Endothelial cell of umbilical vein (primary cell): ENCODE data around the gene UBTD1. TPM values are rescaled to one million over a fixed set of nuclear protein-coding genes. Genes with fewer than 3 reads are reported as not detected.

Source experiments
- BruUV-seq: library from RNA; stranded (reverse); fragments of 400-500 nt; replicated peaks from 2 replicates; lab custom pipeline; 2021; lab: Mats Ljungman, UMichigan
- CTCF ChIA-PET: fragments of 300-600, 350-600 bp; sonication (Branson Sonifier 250); formaldehyde crosslinking; loops from one replicate; lab custom pipeline; 2021; ENCODE audit warnings: antibody characterized with exemption, inconsistent platforms; lab: Charles Lee
- POLR2A ChIA-PET: fragments of 300-600, 350-600 bp; sonication (Branson Sonifier 250); formaldehyde crosslinking; loops from one replicate; lab custom pipeline; 2021; ENCODE audit warnings: antibody characterized with exemption, inconsistent platforms; lab: Charles Lee
- DNase-seq: peaks from one replicate; pipeline ENCODE4 v3.0.0-alpha.2; 2011; ENCODE audit warnings: low read depth, low spot score
- FAIRE-seq: peaks from 2 replicates; lab custom pipeline; 2011; peaks lifted over from hg19 to GRCh38; lab: Jason Lieb, UNC
- H2AFZ ChIP-seq: 2 replicates; pipeline ENCODE4 v1.6.0; 2012; ENCODE audit warnings: low read depth, low read length, control low read depth, inconsistent platforms
- H3K27ac ChIP-seq: 2 replicates; pipeline ENCODE4 v1.5.1; 2011; ENCODE audit warnings: low read depth, mild to moderate bottlenecking, control low read depth, low read length, moderate library complexity; ENCODE audit not compliant: insufficient read depth
- H3K27me3 ChIP-seq, 2 experiments: 2 replicates each; pipeline versions ENCODE4 v1.6.0 to v1.6.1; 2011; ENCODE audit warnings: low read length in 2 of 2, mixed read lengths in 1 of 2; ENCODE audit not compliant: control insufficient read depth in 2 of 2, insufficient read depth in 2 of 2
- H3K36me3 ChIP-seq, 2 experiments: 2 replicates in 1 of 2; 3 replicates in 1 of 2; pipeline ENCODE4 v1.5.1; 2011; ENCODE audit warnings: low read length in 2 of 2, mild to moderate bottlenecking in 1 of 2, moderate library complexity in 1 of 2; ENCODE audit not compliant: control insufficient read depth in 2 of 2, insufficient read depth in 2 of 2; ENCODE audit errors: extremely low read depth in 1 of 2
- H3K4me1 ChIP-seq: 3 replicates; pipeline ENCODE4 v1.5.1; 2011; ENCODE audit warnings: mild to moderate bottlenecking, low read length; ENCODE audit not compliant: control insufficient read depth, insufficient read depth; ENCODE audit errors: extremely low read depth
- H3K4me2 ChIP-seq: 2 replicates; pipeline ENCODE4 v1.6.1; 2011; ENCODE audit warnings: low read length, control low read depth, mixed read lengths; ENCODE audit not compliant: insufficient read depth
- H3K4me3 ChIP-seq, 3 experiments: fragments of 200-600 bp in 1 of 3; sonication (generic), shearing (Covaris generic) in 1 of 3; replicated peaks in 1 of 3; 2 replicates each; pipeline ENCODE4 v1.5.1; 2011 to 2016; ENCODE audit warnings: control low read depth in 3 of 3, low read length in 3 of 3, mild to moderate bottlenecking in 2 of 3, inconsistent platforms in 1 of 3, low read depth in 1 of 3, moderate library complexity in 1 of 3; ENCODE audit not compliant: insufficient read depth in 1 of 3
- H3K79me2 ChIP-seq: 2 replicates; pipeline ENCODE4 v1.6.0; 2012; ENCODE audit warnings: low read length, inconsistent platforms; ENCODE audit not compliant: control insufficient read depth, insufficient read depth
- H3K9ac ChIP-seq: replicated peaks from 2 replicates; pipeline ENCODE3; 2011; ENCODE audit warnings: low read length, control low read depth; ENCODE audit not compliant: insufficient read depth; ENCODE audit errors: extremely low read depth
- H3K9me1 ChIP-seq: replicated peaks from 3 replicates; pipeline ENCODE4 v1.6.0; 2011; ENCODE audit warnings: mild to moderate bottlenecking, low read length; ENCODE audit not compliant: control insufficient read depth, insufficient read depth; ENCODE audit errors: extremely low read depth
- H3K9me3 ChIP-seq: replicated peaks from 2 replicates; pipeline ENCODE4 v1.5.1; 2012; ENCODE audit warnings: low read length, inconsistent platforms; ENCODE audit not compliant: control insufficient read depth, insufficient read depth
- H4K20me1 ChIP-seq: replicated peaks from 2 replicates; pipeline ENCODE3; 2011; ENCODE audit warnings: mild to moderate bottlenecking, low read length; ENCODE audit not compliant: control insufficient read depth, insufficient read depth; ENCODE audit errors: extremely low read depth
- EZH2 ChIP-seq: IDR thresholded peaks from 2 replicates; pipeline ENCODE4 v1.6.1; 2012; ENCODE audit warnings: borderline replicate concordance, low read depth, mild to moderate bottlenecking, moderate library complexity, low read length, inconsistent platforms; ENCODE audit not compliant: severe bottlenecking
- FOS ChIP-seq: IDR thresholded peaks from 2 replicates; pipeline ENCODE4 v1.6.1; 2011; ENCODE audit warnings: mild to moderate bottlenecking, low read length, moderate library complexity, borderline replicate concordance; ENCODE audit not compliant: insufficient read depth
- GATA2 ChIP-seq: IDR thresholded peaks from 2 replicates; pipeline ENCODE4 v1.7.0; 2011; ENCODE audit warnings: low read depth, mild to moderate bottlenecking, moderate library complexity, mixed read lengths, low read length; ENCODE audit not compliant: insufficient read length, insufficient read depth
- JUN ChIP-seq: IDR thresholded peaks from 2 replicates; pipeline ENCODE4 v1.6.1; 2011; ENCODE audit warnings: borderline replicate concordance, low read depth; ENCODE audit not compliant: insufficient read length, insufficient read depth
- MYC ChIP-seq: IDR thresholded peaks from one replicate; pipeline ENCODE4 v1.6.1; 2011; ENCODE audit warnings: mild to moderate bottlenecking, low read depth, low read length
- POLR2A ChIP-seq: IDR thresholded peaks from 2 replicates; pipeline ENCODE4 v1.6.1; 2012; ENCODE audit warnings: low read depth, mild to moderate bottlenecking, control low read depth, low read length
- POLR2AphosphoS5 ChIP-seq: IDR thresholded peaks from 2 replicates; pipeline ENCODE4 v1.6.1; 2012; ENCODE audit warnings: low read depth, mild to moderate bottlenecking, control low read depth, low read length, moderate library complexity; ENCODE audit not compliant: insufficient read depth
- dilution Hi-C: fragments of 300-500 bp; cut with MboI; formaldehyde crosslinking; loops from one replicate; pipeline ENCODE4 v1.15.0; 2019; ENCODE audit warnings: low sequenced_read_pairs; ENCODE audit not compliant: extremely low pct_ligation_motif_present
- intact Hi-C: fragments of 100-400 bp; cut with micrococcal nuclease; formaldehyde crosslinking; loops from one replicate; pipeline ENCODE4 v1.10.0; 2022
- polyA plus RNA-seq, 4 experiments: library from polyadenylated mRNA; depleted of rRNA in 3 of 4; stranded (reverse) in 3 of 4; unstranded in 1 of 4; fragments of >200 nt; gene quantifications; 2 replicates each; pipeline versions ENCODE4 v1.2.1 to v1.2.3, GENCODE V29; 2011 to 2012; ENCODE audit warnings: missing spikeins in 1 of 4
- total RNA-seq: library from RNA; stranded (reverse); gene quantifications from 2 replicates; pipeline ENCODE4 v1.2.3, GENCODE V29; 2021
- TF ChIP-seq, protein P1 (sequence below): IDR thresholded peaks from 2 replicates; pipeline ENCODE4 v1.6.1; 2011; ENCODE audit not compliant: insufficient read depth, insufficient read length
- TF ChIP-seq, protein P2 (sequence below), 2 donors: IDR thresholded peaks; 1 replicate in 1 of 2; 2 replicates in 1 of 2; pipeline ENCODE4 v1.5.1; 2011; ENCODE audit warnings: low read length in 2 of 2, mild to moderate bottlenecking in 2 of 2, moderate library complexity in 2 of 2, control low read depth in 1 of 2, inconsistent platforms in 1 of 2, low read depth in 1 of 2; ENCODE audit not compliant: insufficient read depth in 1 of 2; ENCODE audit errors: extremely low read depth in 1 of 2

Gene UBTD1
- total and polyA plus RNA-seq, 2 donors (not counting 3 experiments of a cell fraction or from before 2014, with no cell fraction given): 42.6 to 63.7 TPM

DNA sequence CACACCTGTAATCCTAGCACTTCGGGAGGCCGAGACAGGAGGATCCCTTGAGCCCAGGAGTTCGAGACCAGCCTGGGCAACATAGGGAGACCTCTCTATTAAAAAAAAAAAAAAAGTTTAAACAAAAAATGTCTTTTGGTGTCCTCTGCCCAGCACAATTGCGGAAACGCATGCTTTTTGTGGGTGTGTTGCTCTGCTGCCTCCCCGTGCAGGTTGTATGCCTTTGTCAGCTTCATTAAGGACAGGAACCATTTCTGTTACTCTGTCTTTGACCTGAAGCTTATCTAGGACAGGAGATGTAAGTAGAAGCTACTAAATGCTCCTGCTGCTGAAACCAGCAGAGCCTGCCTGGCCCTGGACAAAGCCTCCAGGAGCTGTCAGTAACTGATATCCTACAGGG is 52.5 kb downstream of the UBTD1 start:
- no peaks in the 10 kb centered on the region for H3K9me3 ChIP-seq
- H3K9me1 ChIP-seq: no peaks in the 10 kb centered on the region
- H3K4me2 ChIP-seq: no peak overlapping the region
- peaks cover 11% of the 10 kb centered on the region for H3K4me1 ChIP-seq
- H4K20me1 ChIP-seq: no peaks in the 10 kb centered on the region
- H3K4me3 ChIP-seq: no peak overlapping the region
- no peak overlapping the region for H2AFZ ChIP-seq
- DNase-seq: no peak
- H3K27ac ChIP-seq: no peak overlapping the region
- no peaks in the 10 kb centered on the region for H3K27me3 ChIP-seq
- ChIA-PET POLR2A (no interaction called here), CTCF (interaction anchor here (1.1 to 6.6 kb wide), 4 partner anchors 10 to 51 kb away, joined by 3 to 159 read pairs (median 65); partner anchors contain the start of genes ANKRD2 and UBTD1)
- dilution Hi-C loops (no loop called here), intact Hi-C loops (no loop called here)
- TF ChIP-seq JUN (no peak), GATA2 (no peak), EZH2 (no peak), MYC (no peak), POLR2A (no peak), POLR2AphosphoS5 (no peak), FOS (no peak)
- TF ChIP-seq, protein P1, sequence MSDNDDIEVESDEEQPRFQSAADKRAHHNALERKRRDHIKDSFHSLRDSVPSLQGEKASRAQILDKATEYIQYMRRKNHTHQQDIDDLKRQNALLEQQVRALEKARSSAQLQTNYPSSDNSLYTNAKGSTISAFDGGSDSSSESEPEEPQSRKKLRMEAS: no peak
- TF ChIP-seq, protein P2, sequence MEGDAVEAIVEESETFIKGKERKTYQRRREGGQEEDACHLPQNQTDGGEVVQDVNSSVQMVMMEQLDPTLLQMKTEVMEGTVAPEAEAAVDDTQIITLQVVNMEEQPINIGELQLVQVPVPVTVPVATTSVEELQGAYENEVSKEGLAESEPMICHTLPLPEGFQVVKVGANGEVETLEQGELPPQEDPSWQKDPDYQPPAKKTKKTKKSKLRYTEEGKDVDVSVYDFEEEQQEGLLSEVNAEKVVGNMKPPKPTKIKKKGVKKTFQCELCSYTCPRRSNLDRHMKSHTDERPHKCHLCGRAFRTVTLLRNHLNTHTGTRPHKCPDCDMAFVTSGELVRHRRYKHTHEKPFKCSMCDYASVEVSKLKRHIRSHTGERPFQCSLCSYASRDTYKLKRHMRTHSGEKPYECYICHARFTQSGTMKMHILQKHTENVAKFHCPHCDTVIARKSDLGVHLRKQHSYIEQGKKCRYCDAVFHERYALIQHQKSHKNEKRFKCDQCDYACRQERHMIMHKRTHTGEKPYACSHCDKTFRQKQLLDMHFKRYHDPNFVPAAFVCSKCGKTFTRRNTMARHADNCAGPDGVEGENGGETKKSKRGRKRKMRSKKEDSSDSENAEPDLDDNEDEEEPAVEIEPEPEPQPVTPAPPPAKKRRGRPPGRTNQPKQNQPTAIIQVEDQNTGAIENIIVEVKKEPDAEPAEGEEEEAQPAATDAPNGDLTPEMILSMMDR (IDR thresholded peaks at IDR 0.05; ENCODE audit: extremely low read depth in 1 of 2, insufficient read depth in 1 of 2, low read depth in 1 of 2, low read length in 2 of 2): no peak
- BruUV-seq: no TSS peak
- FAIRE-seq: no peak
- H3K79me2 ChIP-seq: no peaks in the 10 kb centered on the region
- H3K9ac ChIP-seq: no peak overlapping the region
- H3K36me3 ChIP-seq: peaks cover 0 to 2% of the 10 kb centered on the region in 2 experiments
